Osteocyte (in vitro differentiated cells): Measurements from ENCODE around the gene NCBP2. TPM values are rescaled to one million over a fixed set of nuclear protein-coding genes. Genes with fewer than 3 reads are reported as not detected.

Source experiments
- DNase-seq: peaks from one replicate; pipeline ENCODE4 v3.0.0; 2021; ENCODE audit warnings: mixed read lengths; ENCODE audit not compliant: unreplicated experiment; ENCODE audit errors: extremely low spot score
- H3K27ac Mint-ChIP-seq: one replicate; pipeline ENCODE4 v1.8.0; 2021; ENCODE audit warnings: mild to moderate bottlenecking, mixed read lengths; ENCODE audit not compliant: unreplicated experiment
- H3K27me3 Mint-ChIP-seq: one replicate; pipeline ENCODE4 v1.8.0; 2021; ENCODE audit warnings: mixed read lengths; ENCODE audit not compliant: unreplicated experiment
- H3K36me3 Mint-ChIP-seq: one replicate; pipeline ENCODE4 v1.8.0; 2021; ENCODE audit warnings: mixed read lengths; ENCODE audit not compliant: unreplicated experiment
- H3K4me1 Mint-ChIP-seq: one replicate; pipeline ENCODE4 v1.8.0; 2021; ENCODE audit warnings: mixed read lengths; ENCODE audit not compliant: unreplicated experiment
- H3K4me3 Mint-ChIP-seq: one replicate; pipeline ENCODE4 v1.8.0; 2021; ENCODE audit warnings: mild to moderate bottlenecking, moderate library complexity, mixed read lengths; ENCODE audit not compliant: unreplicated experiment
- H3K9me3 Mint-ChIP-seq: one replicate; pipeline ENCODE4 v1.8.0; 2021; ENCODE audit warnings: mixed read lengths; ENCODE audit not compliant: unreplicated experiment
- total RNA-seq: library from RNA; stranded (reverse); gene quantifications from 2 replicates; pipeline ENCODE4 v1.2.1, GENCODE V29; 2021
- TF ChIP-seq, protein P1 (sequence below): fragments of 200-600 bp; sonication (generic); IDR thresholded peaks from 2 replicates; pipeline ENCODE4 v1.5.0; 2021; ENCODE audit warnings: antibody characterized with exemption, mild to moderate bottlenecking, moderate library complexity

The NCBP2 gene
- total RNA-seq, 1 donor from 2014 or later = 59.5 TPM

DNA sequence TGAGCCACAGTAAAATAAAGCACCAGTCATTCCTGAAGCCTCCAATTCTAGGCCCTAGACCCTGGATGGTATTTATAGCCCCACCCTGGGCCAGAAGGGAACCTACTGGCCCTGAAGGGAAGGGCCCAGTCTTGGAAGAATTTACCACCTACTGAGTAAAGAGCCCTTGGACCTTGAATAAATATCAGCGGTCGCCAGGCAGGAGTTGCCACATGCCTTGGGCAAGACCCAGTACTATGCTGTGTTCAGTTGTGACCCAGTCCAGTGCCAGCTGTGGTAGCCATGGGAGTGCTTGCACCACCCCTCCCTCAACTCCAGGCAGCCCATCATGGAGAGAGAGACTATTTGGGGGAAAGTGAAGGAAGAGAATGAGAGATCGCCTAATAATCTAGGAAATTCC lies 27.0 kb downstream of the NCBP2 start:
- TF ChIP-seq, protein P1, sequence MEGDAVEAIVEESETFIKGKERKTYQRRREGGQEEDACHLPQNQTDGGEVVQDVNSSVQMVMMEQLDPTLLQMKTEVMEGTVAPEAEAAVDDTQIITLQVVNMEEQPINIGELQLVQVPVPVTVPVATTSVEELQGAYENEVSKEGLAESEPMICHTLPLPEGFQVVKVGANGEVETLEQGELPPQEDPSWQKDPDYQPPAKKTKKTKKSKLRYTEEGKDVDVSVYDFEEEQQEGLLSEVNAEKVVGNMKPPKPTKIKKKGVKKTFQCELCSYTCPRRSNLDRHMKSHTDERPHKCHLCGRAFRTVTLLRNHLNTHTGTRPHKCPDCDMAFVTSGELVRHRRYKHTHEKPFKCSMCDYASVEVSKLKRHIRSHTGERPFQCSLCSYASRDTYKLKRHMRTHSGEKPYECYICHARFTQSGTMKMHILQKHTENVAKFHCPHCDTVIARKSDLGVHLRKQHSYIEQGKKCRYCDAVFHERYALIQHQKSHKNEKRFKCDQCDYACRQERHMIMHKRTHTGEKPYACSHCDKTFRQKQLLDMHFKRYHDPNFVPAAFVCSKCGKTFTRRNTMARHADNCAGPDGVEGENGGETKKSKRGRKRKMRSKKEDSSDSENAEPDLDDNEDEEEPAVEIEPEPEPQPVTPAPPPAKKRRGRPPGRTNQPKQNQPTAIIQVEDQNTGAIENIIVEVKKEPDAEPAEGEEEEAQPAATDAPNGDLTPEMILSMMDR = no peak
- Mint-ChIP-seq H3K4me1 (no peaks in the 10 kb centered on the region), H3K4me3 (no peak overlapping the region), H3K36me3 (peaks cover 25% of the 10 kb centered on the region), H3K27me3 (no peaks in the 10 kb centered on the region), H3K27ac (no peak overlapping the region), H3K9me3 (peaks cover 10% of the 10 kb centered on the region)
- DNase-seq = no peak

DNA sequence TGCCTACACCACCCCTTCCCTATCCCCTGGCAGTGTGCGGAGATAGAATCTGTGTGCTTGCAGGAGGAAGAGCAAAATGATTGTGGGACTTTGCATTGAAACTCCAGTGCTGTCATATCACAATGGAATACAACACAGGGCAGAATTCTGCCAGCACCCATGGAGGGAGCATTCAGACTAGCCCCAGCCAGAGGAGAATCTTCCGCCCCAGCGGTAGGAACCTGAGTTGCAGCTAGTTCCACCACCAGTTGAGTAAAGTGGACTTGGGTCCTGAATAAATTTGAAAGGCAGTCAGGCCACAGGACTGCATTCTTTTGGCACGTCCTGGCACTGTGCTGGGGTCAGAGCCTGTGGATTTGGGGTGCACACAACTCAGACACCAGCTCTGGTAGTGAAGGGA lies 27.5 kb downstream of the NCBP2 start:
- TF ChIP-seq, protein P1 = no peak
- Mint-ChIP-seq H3K27me3 (no peaks in the 10 kb centered on the region), H3K36me3 (peaks cover 26% of the 10 kb centered on the region), H3K4me1 (no peaks in the 10 kb centered on the region), H3K27ac (no peak overlapping the region), H3K4me3 (no peak overlapping the region), H3K9me3 (peaks cover 10% of the 10 kb centered on the region)
- no peak for DNase-seq

DNA sequence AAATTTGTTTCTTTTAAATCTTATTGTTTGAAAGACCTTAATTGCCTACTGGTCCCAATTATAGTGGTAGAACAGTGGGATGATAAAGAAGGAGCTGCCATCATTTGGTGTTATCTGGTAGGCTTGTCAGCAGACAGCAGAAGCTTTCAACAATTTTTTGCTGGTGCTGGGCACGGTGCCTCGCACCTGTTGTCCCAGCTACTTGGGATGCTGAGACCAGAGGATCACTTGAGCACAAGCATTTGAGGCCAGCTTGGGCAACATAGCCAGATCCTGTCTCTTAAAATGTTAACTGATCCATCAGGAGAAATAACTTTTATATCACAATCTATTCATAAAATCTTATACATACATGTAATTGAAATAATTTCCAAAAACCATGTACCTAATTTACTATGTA lies 38.6 kb downstream of the NCBP2 start:
- Mint-ChIP-seq H3K4me3 (no peak overlapping the region), H3K4me1 (no peaks in the 10 kb centered on the region), H3K9me3 (no peaks in the 10 kb centered on the region), H3K27ac (no peak overlapping the region), H3K36me3 (peaks cover 56% of the 10 kb centered on the region), H3K27me3 (no peaks in the 10 kb centered on the region)
- DNase-seq = no peak
- TF ChIP-seq, protein P1 = no peak

DNA sequence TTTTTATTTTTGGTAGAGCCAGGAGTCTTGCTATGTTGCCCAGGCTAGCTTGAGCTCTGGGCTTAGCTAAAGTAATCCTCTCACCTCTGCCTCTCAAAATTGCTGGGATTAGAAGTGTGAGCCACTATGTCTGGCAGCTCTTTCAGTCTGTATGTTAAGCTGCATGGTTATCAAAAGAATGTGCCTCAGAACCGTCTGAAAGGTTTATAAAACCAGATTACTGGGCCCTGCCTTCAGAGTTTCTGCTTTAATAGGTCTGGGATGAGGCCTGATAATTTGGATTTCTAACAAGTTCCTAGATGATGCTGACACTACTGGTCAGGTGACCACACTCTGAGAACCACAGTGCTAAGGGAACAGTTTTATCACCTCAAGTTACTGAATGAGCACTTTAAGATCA lies 40.0 kb downstream of the NCBP2 start:
- no peak overlapping the region for H3K4me3 Mint-ChIP-seq
- H3K9me3 Mint-ChIP-seq = no peaks in the 10 kb centered on the region
- no peaks in the 10 kb centered on the region for H3K27me3 Mint-ChIP-seq
- peaks cover 46% of the 10 kb centered on the region for H3K36me3 Mint-ChIP-seq
- DNase-seq = no peak
- H3K27ac Mint-ChIP-seq = no peak overlapping the region
- no peaks in the 10 kb centered on the region for H3K4me1 Mint-ChIP-seq
- TF ChIP-seq, protein P1 = no peak

DNA sequence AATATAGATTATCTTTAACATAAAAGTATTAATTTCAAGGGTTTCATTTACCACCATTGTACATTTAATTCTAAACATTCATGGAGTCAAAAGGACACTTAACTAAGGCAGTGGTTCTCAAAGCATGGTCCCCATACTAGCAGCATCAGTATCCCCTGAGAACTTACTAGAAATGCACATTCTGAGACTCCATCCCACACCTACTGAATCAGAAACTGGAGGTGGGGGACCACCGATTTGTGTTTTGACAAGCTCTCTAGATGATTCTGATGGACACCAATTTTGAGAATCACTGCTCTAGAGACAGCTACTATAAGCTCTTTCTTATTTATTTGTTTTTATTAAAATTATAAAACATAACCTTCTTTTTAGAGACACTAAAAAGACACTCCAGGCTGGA lies 40.6 kb downstream of the NCBP2 start:
- no peak overlapping the region for H3K4me3 Mint-ChIP-seq

More for the DNA sequence above, 40.6 kb downstream of the NCBP2 start:
- Mint-ChIP-seq H3K4me1 (no peaks in the 10 kb centered on the region), H3K9me3 (no peaks in the 10 kb centered on the region), H3K36me3 (peaks cover 42% of the 10 kb centered on the region), H3K27ac (no peak overlapping the region), H3K27me3 (no peaks in the 10 kb centered on the region)
- TF ChIP-seq, protein P1 = no peak
- DNase-seq = no peak
